Choroid plexus epithelial cell (primary cell): ENCODE data around the gene WWOX.

Experiments used
- DNase-seq: peaks from one replicate; pipeline ENCODE4 v3.0.0-alpha.2; 2010; ENCODE audit warnings: low read depth
- H3K4me3 ChIP-seq: 2 replicates; pipeline ENCODE4 v1.5.1; 2011; ENCODE audit warnings: low read depth, mild to moderate bottlenecking, control low read depth, low read length, moderate library complexity
- TF ChIP-seq, protein P1 (sequence below): conservative IDR thresholded peaks from 2 replicates; pipeline ENCODE4 v1.5.1; 2011; ENCODE audit warnings: low read depth, mild to moderate bottlenecking, control low read depth, inconsistent platforms, low read length, moderate library complexity

WWOX gene

GRCh38 chr16:78348068-78348467, 248.6 kb downstream of the WWOX start:
- H3K4me3 ChIP-seq = no peak overlapping the region
- DNase-seq = no peak
- TF ChIP-seq, protein P1, sequence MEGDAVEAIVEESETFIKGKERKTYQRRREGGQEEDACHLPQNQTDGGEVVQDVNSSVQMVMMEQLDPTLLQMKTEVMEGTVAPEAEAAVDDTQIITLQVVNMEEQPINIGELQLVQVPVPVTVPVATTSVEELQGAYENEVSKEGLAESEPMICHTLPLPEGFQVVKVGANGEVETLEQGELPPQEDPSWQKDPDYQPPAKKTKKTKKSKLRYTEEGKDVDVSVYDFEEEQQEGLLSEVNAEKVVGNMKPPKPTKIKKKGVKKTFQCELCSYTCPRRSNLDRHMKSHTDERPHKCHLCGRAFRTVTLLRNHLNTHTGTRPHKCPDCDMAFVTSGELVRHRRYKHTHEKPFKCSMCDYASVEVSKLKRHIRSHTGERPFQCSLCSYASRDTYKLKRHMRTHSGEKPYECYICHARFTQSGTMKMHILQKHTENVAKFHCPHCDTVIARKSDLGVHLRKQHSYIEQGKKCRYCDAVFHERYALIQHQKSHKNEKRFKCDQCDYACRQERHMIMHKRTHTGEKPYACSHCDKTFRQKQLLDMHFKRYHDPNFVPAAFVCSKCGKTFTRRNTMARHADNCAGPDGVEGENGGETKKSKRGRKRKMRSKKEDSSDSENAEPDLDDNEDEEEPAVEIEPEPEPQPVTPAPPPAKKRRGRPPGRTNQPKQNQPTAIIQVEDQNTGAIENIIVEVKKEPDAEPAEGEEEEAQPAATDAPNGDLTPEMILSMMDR = no peak

- no peak for DNase-seq
- no peak overlapping the region for H3K4me3 ChIP-seq
- TF ChIP-seq, protein P1 = no peak
Observed at GRCh38 chr16:78348886-78349285, 249.4 kb downstream of the WWOX start.

DNA sequence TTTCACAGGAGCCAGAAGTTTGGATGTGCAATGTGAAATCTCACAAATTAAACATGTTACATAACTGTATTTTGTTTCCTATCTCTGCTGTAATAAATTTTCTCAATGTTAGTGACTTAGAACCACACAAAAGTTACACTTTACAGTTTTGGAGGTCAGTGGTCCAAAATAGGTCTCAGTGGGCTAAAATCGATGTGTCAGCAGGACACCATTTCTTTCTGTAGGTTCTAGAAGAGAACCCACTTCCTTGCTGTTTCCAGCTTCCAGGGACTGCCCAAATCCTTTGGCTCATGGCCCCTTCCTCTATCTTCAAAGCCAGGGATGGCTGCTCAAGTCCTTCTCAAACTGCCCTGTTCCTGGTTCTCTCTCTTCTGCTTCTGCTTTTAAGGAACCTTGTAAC, 252.7 kb downstream of the WWOX start:
- H3K4me3 ChIP-seq = no peak overlapping the region
- DNase-seq = no peak
- TF ChIP-seq, protein P1 = no peak

GRCh38 chr16:78353640-78354275, 254.3 kb downstream of the WWOX start:
- TF ChIP-seq, protein P1 = no peak
- no peak for DNase-seq
- H3K4me3 ChIP-seq = no peak overlapping the region

- no peak for DNase-seq
- TF ChIP-seq, protein P1 = no peak
- no peak overlapping the region for H3K4me3 ChIP-seq
Observed at GRCh38 chr16:78362524-78363135, 263.2 kb downstream of the WWOX start.

GRCh38 chr16:78363843-78364555, 264.5 kb downstream of the WWOX start:
- TF ChIP-seq, protein P1 = no peak
- DNase-seq = no peak
- no peak overlapping the region for H3K4me3 ChIP-seq

GRCh38 chr16:78364556-78364880, 265.1 kb downstream of the WWOX start:
- TF ChIP-seq, protein P1 = no peak
- DNase-seq = no peak
- no peak overlapping the region for H3K4me3 ChIP-seq
